ENCODE results near the gene ATXN10. TPM values are rescaled to one million over a fixed set of nuclear protein-coding genes. Genes with fewer than 3 reads are reported as not detected.

Gene ATXN10
- total and polyA plus RNA-seq, 12 donors: 11.8 to 169 (median 142) TPM

DNA sequence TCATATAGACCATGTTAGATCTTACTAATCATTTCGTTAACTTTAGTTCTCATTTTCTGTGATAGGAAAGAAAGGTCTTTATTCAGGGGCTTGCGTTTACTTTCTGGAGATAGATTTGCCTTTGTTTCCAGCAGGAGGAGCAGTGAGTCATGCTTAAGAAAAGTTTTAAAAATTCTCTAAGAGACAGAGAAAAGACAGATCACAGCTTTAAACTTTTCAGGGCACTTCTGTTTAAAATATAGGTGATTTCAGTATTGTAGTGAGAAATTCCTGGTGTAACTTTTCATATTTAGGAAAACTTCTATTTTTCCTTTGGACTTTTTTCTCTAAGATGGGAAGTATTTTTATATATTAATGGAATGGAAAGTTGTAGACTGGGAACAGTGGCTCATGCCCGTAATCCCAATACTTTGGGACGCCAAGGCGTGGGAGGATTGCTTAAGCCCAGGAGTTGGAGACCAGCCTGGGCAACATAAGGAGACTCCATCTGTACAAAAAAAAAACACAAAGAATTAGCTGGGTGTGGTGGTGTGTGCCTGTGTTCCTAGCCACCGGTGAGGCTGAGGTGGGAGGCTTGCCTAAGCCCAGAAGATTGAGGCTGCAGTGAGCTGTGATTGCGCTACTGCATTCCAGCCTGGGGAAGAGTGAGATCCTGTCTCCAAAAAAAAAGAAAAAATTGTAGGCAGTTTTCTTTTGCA, 60.3 kb downstream of the ATXN10 start:
- Histone ChIP-seq H3K4me3 (no peak overlapping the region), H3K9me3 (no peaks in the 10 kb centered on the region), H3K36me3 (peaks cover 0 to 70% (median 6%) of the 10 kb centered on the region in 9 donors), H3K4me1 (peaks cover 0 to 6% (median 0%) of the 10 kb centered on the region in 9 donors), H3K27me3 (no peaks in the 10 kb centered on the region), H3K27ac (no peak overlapping the region)
- 84 to 89% methylated on average over 7 of the region's 7 CpGs for WGBS, 2 donors
- DNase-seq: no peak
- ATAC-seq: no peak
- TF ChIP-seq, protein P1, sequence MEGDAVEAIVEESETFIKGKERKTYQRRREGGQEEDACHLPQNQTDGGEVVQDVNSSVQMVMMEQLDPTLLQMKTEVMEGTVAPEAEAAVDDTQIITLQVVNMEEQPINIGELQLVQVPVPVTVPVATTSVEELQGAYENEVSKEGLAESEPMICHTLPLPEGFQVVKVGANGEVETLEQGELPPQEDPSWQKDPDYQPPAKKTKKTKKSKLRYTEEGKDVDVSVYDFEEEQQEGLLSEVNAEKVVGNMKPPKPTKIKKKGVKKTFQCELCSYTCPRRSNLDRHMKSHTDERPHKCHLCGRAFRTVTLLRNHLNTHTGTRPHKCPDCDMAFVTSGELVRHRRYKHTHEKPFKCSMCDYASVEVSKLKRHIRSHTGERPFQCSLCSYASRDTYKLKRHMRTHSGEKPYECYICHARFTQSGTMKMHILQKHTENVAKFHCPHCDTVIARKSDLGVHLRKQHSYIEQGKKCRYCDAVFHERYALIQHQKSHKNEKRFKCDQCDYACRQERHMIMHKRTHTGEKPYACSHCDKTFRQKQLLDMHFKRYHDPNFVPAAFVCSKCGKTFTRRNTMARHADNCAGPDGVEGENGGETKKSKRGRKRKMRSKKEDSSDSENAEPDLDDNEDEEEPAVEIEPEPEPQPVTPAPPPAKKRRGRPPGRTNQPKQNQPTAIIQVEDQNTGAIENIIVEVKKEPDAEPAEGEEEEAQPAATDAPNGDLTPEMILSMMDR (IDR thresholded peaks at IDR 0.05): peak in 4 of 9 donors; percentile 29 to 39 (median 34)
- intact Hi-C loops (cut with DNase I): no loop called here

DNA sequence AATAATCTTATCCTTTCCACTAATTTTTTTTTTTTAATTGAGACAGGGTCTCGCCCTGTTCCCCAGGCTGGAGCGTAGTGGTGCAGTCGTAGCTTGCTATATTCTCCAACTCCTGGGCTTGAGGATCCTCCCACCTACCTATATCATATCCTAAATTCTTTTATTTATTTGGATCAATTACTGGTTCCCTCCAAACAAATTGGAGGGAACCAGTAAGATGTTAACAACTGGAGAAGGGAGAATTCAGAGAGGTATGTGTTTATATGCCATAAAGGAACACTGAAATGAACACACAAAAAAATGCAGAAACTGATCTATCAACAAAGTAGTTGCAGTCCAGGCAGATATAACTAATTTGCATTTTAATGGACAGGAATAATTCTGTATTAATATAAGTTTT, 63.6 kb downstream of the ATXN10 start:
- WGBS, 2 donors: 96 to 98% methylated on average over 3 of the region's 3 CpGs
- no peaks in the 10 kb centered on the region for H3K27me3 ChIP-seq
- H3K4me3 ChIP-seq: no peak overlapping the region
- TF ChIP-seq, protein P1 (IDR thresholded peaks at IDR 0.05): no peak
- peaks cover 0 to 6% (median 0%) of the 10 kb centered on the region in 9 donors for H3K4me1 ChIP-seq
- H3K9me3 ChIP-seq: no peaks in the 10 kb centered on the region
- H3K27ac ChIP-seq: no peak overlapping the region
- intact Hi-C loops (cut with DNase I): no loop called here
- H3K36me3 ChIP-seq: peaks cover 0 to 92% (median 13%) of the 10 kb centered on the region in 9 donors
- no peak for ATAC-seq
- no peak for DNase-seq

DNA sequence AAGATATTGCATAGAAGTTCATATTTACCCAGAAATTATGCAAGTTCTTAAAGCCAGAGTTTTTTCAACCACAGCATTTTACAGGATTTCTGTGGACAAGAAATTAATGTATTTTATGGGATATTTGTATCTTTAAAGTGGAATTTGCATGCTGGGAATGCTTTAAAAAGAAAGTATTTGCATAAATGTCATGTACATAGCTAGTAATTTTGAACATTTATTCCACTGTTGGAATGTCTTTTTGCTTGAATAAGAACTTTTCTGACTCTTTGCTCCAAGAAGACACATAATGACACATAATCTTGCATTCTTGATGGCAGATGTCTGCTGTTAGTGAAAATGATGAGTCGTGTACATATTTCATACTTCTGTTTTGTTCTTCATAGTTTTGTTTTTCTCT, 66.6 kb downstream of the ATXN10 start:
- WGBS, 2 donors: 94 to 96% methylated on average over 1 of the region's 1 CpG
- intact Hi-C loops (cut with DNase I): no loop called here
- peaks cover 0 to 91% (median 35%) of the 10 kb centered on the region in 9 donors for H3K36me3 ChIP-seq
- DNase-seq: no peak
- TF ChIP-seq, protein P1 (IDR thresholded peaks at IDR 0.05): no peak
- no peaks in the 10 kb centered on the region for H3K9me3 ChIP-seq
- H3K27ac ChIP-seq: no peak overlapping the region
- no peak for ATAC-seq
- H3K27me3 ChIP-seq: no peaks in the 10 kb centered on the region
- H3K4me3 ChIP-seq: no peak overlapping the region
- peaks cover 0 to 8% (median 6%) of the 10 kb centered on the region in 9 donors for H3K4me1 ChIP-seq

DNA sequence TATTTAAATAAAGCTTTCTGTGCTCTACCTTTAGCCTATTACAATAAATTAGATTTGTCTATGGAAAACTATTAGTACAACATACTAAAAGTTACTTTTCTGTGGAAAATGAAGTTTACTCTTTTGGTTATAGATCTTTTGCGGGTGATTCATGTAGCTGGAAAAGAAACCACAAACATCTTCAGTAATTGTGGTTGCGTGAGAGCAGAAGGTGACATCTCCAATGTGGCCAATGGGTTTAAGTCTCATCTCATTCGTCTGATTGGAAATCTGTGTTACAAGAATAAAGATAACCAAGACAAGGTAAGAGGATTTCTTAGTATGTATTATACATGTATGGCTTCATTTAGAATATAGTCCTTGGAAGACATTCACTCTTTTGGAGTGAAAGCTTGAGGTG, 68.6 kb downstream of the ATXN10 start:
- peaks cover 0 to 90% (median 35%) of the 10 kb centered on the region in 9 donors for H3K36me3 ChIP-seq
- no peaks in the 10 kb centered on the region for H3K9me3 ChIP-seq
- H3K4me1 ChIP-seq: peaks cover 0 to 21% (median 18%) of the 10 kb centered on the region in 9 donors
- 99 to 100% methylated on average over 3 of the region's 3 CpGs for WGBS, 2 donors
- H3K27ac ChIP-seq: no peak overlapping the region
- TF ChIP-seq, protein P1 (IDR thresholded peaks at IDR 0.05): no peak
- ATAC-seq: no peak
- no peak overlapping the region for H3K4me3 ChIP-seq
- H3K27me3 ChIP-seq: no peaks in the 10 kb centered on the region
- intact Hi-C loops (cut with DNase I): no loop called here
- no peak for DNase-seq
